ENCODE measurements around the gene DNAH17. TPM values are rescaled to one million over a fixed set of nuclear protein-coding genes. Genes with fewer than 3 reads are reported as not detected.

DNAH17 gene
- total RNA-seq, 2 experiments from 2014 or later: 0.19 to 0.42 TPM

DNA sequence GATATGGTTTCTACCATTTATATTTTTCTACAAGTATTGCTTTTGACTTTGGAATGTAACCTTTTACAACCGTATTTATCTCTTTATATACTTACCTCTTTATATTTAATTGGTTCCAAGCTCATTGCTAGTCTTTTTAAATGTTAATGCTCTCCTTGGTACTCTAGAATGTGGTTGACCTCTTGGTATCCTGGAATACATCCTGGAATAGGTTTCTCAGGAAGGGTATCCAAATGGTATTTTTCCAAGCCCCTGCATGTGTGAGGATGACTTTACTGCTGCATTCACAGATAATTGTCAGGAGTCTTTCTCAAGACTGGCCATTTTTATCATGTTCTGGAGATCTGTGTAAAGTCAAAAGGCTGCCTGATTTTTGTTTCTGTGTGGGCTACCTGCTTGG lies 30.2 kb downstream of the DNAH17 start:
- no peak for DNase-seq
- Mint-ChIP-seq H3K9me3 (no peaks in the 10 kb centered on the region), H3K36me3 (ENCODE audit: low read depth) (no peaks in the 10 kb centered on the region), H3K27ac (no peak overlapping the region), H3K4me3 (no peak overlapping the region), H3K27me3 (ENCODE audit: low read depth) (no peaks in the 10 kb centered on the region), H3K4me1 (ENCODE audit: low read depth) (no peaks in the 10 kb centered on the region)
- CTCF ChIA-PET: no interaction called here
- intact Hi-C loops (cut with micrococcal nuclease): no loop called here

GRCh38 chr17:78546476-78546875 lies 30.7 kb downstream of the DNAH17 start:
- no peak overlapping the region for H3K27ac Mint-ChIP-seq
- intact Hi-C loops (cut with micrococcal nuclease): no loop called here
- no peaks in the 10 kb centered on the region for H3K4me1 Mint-ChIP-seq (ENCODE audit: low read depth)
- no peak overlapping the region for H3K4me3 Mint-ChIP-seq
- no peaks in the 10 kb centered on the region for H3K9me3 Mint-ChIP-seq
- CTCF ChIA-PET: no interaction called here
- no peaks in the 10 kb centered on the region for H3K36me3 Mint-ChIP-seq (ENCODE audit: low read depth)
- DNase-seq: no peak
- no peaks in the 10 kb centered on the region for H3K27me3 Mint-ChIP-seq (ENCODE audit: low read depth)

DNA sequence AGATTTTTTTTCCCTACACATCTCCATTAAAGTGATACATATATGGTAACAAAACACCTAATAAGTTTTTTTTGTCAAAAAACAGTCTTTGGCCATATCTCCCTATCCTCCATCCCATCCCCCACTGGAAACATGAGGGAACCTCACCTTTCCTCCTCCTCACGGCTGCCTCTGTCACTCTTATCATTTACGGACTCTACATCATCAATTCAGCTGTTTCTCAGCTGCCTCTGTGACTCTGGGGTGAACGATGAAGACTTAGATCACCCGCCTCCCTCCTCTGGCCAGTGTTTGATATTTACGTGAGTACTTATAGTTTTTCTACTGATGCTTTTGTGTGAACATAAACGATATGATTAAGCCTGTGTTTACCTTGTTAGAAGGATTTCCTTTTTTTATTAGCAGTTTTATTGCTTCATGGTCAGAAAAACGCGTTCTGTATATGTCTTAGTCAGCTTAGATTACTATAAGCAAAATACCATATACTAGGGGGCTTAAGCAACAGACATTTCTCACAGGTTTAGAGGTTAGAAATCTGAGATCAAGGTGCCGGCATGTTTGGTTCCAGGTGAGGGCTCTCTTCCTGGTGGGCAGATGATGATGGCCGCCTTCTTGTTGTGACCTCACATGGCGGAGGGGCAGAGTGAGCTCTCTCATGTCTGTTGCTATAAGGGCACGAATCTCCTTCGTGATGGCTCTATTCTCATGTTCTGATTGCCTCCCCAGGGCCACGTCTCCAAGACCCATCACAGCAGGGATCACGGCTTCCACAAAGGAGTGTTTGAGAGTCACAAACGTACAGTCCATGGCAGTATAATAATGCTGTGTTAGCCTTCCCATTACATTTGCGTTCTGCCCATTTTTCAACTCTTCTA lies 32.1 kb downstream of the DNAH17 start:
- no peaks in the 10 kb centered on the region for H3K9me3 Mint-ChIP-seq
- intact Hi-C loops (cut with micrococcal nuclease): no loop called here
- no peak overlapping the region for H3K4me3 Mint-ChIP-seq
- H3K4me1 Mint-ChIP-seq (ENCODE audit: low read depth): no peaks in the 10 kb centered on the region
- H3K27me3 Mint-ChIP-seq (ENCODE audit: low read depth): no peaks in the 10 kb centered on the region
- CTCF ChIA-PET: no interaction called here
- H3K36me3 Mint-ChIP-seq (ENCODE audit: low read depth): no peaks in the 10 kb centered on the region
- no peak for DNase-seq
- H3K27ac Mint-ChIP-seq: no peak overlapping the region

DNA sequence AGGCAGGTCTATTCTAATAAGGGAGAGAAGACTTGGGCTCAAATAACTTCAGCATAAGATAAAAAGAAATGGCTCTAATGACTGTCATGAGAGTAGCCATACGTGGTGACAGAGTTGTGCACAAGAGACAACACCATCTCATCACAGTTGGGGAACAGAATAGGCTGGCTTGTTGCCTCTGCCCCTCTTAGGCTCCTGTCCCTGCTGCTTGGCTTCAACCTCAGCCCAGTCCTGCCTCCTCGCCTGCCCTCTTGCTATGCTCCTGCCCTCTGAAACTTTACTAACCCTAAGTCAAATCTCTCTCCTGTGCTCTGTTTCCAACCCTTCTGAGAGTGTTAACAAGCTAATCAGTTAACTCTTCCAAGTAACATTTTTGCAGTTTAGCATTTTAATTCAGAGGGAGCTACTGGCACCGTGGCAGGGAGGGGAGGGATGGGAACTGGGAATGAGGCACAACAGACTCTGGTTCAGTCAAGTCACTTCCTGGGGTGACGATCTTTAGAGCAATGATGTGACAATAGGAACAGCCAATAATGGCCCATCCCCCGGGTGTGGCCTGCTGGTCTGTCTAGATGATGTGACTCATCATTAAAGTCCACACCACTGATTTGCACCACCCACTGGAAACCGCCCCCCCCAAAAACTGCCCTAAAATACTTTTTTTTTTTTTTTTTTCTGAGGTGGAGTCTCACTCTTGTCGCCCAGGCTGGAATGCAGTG lies 35.5 kb downstream of the DNAH17 start:
- peak overlapping the region; percentile 25 for H3K27ac Mint-ChIP-seq

GRCh38 chr17:78539781-78540180 lies 37.4 kb downstream of the DNAH17 start:
- DNase-seq: no peak
- H3K9me3 Mint-ChIP-seq: no peaks in the 10 kb centered on the region
- CTCF ChIA-PET: no interaction called here
- H3K27ac Mint-ChIP-seq: no peak overlapping the region
- H3K27me3 Mint-ChIP-seq (ENCODE audit: low read depth): no peaks in the 10 kb centered on the region
- H3K36me3 Mint-ChIP-seq (ENCODE audit: low read depth): no peaks in the 10 kb centered on the region
- intact Hi-C loops (cut with micrococcal nuclease): no loop called here
- no peak overlapping the region for H3K4me3 Mint-ChIP-seq
- H3K4me1 Mint-ChIP-seq (ENCODE audit: low read depth): peaks cover 21% of the 10 kb centered on the region

More for the DNA sequence above, 35.5 kb downstream of the DNAH17 start:
- Mint-ChIP-seq H3K36me3 (ENCODE audit: low read depth) (no peaks in the 10 kb centered on the region), H3K27me3 (ENCODE audit: low read depth) (no peaks in the 10 kb centered on the region), H3K4me1 (ENCODE audit: low read depth) (peaks cover 6% of the 10 kb centered on the region), H3K9me3 (no peaks in the 10 kb centered on the region), H3K4me3 (no peak overlapping the region)
- DNase-seq: peak; percentile 36
- intact Hi-C loops (cut with micrococcal nuclease): no loop called here
- CTCF ChIA-PET: no interaction called here

DNA sequence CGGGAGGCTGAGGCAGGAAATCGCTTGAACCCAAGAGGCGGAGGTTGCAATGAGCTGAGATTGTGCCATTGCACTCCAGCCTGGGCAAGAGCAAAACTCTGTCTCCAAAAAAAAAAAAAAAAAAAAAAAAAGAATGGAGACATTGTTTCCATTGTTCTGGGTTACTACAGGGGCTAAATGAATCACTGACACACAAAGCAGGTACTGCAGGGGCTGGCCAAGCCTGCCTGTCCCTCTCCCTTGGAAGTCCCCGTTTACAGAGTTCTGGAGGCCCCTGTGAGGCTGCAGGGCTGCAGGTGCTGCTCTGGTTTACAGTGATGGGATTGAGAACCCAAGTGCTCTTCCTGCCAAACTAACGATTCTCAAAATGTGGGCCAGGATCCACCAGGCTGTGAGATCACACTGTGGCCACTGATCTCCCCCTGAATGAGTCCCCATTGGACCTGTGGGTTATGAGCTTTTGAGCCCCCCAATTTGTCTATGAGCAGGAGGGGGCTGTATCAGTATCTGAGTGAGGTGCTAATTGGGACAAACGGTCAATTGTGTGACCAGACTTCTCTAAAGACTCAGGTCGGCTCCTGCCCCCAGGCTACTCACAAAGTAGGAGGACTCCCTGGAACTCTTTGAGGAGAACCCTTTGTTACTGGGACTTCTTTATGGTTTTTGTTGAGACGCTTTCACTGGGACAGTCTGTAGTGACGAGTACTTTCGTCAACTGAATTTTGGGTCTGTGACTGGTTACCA lies 39.0 kb downstream of the DNAH17 start:
- peak; percentile 73 for DNase-seq
- Mint-ChIP-seq H3K4me1 (ENCODE audit: low read depth) (peaks cover 26% of the 10 kb centered on the region), H3K4me3 (no peak overlapping the region), H3K9me3 (no peaks in the 10 kb centered on the region), H3K27ac (peak overlapping the region; percentile 13), H3K36me3 (ENCODE audit: low read depth) (no peaks in the 10 kb centered on the region), H3K27me3 (ENCODE audit: low read depth) (no peaks in the 10 kb centered on the region)
- CTCF ChIA-PET: interaction anchor here (1.4 kb wide), 1 partner anchor 93 kb away, joined by 3 read pairs; no protein-coding TSS in a partner anchor
- intact Hi-C loops (cut with micrococcal nuclease): no loop called here

- no peak overlapping the region for H3K27ac Mint-ChIP-seq
- intact Hi-C loops (cut with micrococcal nuclease): no loop called here
- no peaks in the 10 kb centered on the region for H3K9me3 Mint-ChIP-seq
- H3K4me3 Mint-ChIP-seq: no peak overlapping the region
- DNase-seq: no peak
- CTCF ChIA-PET: interaction anchor here (1.4 kb wide), 1 partner anchor 92 kb away, joined by 3 read pairs; no protein-coding TSS in a partner anchor
- peaks cover 30% of the 10 kb centered on the region for H3K4me1 Mint-ChIP-seq (ENCODE audit: low read depth)
- no peaks in the 10 kb centered on the region for H3K27me3 Mint-ChIP-seq (ENCODE audit: low read depth)
- H3K36me3 Mint-ChIP-seq (ENCODE audit: low read depth): no peaks in the 10 kb centered on the region
These were observed 39.9 kb downstream of the DNAH17 start for GRCh38 chr17:78537217-78537860.

DNA sequence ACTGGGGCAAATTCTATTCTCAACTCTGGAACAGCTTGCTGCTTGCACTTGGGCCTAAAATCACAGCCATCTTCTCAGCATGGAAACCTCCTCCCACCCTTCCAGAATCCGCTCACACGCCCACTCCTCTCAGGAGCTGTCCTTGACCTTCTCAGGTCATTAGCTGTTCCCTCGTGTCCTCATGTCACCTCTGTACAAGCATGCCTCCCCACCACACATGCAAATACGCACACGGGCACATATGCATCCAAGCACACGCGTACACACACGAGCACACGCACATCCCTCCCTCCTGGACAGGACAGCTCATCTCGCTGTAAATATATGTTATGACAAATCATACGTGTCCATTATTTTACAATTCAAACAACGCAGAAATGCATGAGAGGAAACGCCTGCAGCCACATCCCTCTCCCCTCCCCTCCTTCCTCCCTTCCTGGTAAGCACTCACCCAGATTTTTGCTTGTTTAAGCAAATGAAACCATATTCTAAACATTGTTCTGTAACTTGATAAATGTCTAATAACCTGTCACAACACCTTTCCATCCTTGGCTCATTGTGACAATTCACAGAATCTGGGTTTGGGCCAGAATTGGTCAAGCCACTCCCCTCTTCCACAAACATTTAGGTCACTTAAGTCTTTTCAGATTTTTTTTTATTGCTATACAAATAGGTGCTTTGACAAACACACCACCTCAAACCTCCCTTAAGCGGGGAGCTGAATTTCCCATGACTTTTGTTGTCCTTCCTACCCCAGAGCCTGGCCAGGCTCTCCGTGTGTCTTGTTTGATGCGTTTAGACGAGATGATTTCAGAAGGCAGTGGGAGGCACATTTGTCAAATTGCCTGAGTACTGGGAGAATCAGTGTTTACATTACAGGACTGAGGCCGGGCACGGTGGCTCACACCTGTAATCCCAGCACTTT lies 41.7 kb downstream of the DNAH17 start:
- Mint-ChIP-seq H3K9me3 (no peaks in the 10 kb centered on the region), H3K27me3 (ENCODE audit: low read depth) (no peaks in the 10 kb centered on the region), H3K4me1 (ENCODE audit: low read depth) (peaks cover 30% of the 10 kb centered on the region), H3K27ac (peak overlapping the region; percentile 69), H3K36me3 (ENCODE audit: low read depth) (no peaks in the 10 kb centered on the region), H3K4me3 (no peak overlapping the region)
- CTCF ChIA-PET: no interaction called here
- intact Hi-C loops (cut with micrococcal nuclease): no loop called here
- DNase-seq: peak; percentile 56

GRCh38 chr17:78534492-78535272 lies 42.5 kb downstream of the DNAH17 start:
- DNase-seq: no peak
- Mint-ChIP-seq H3K4me3 (no peak overlapping the region), H3K4me1 (ENCODE audit: low read depth) (peaks cover 30% of the 10 kb centered on the region), H3K9me3 (no peaks in the 10 kb centered on the region), H3K36me3 (ENCODE audit: low read depth) (no peaks in the 10 kb centered on the region), H3K27ac (no peak overlapping the region), H3K27me3 (ENCODE audit: low read depth) (no peaks in the 10 kb centered on the region)
- CTCF ChIA-PET: interaction anchor here (0.6 kb wide), 1 partner anchor 26 kb away, joined by 3 read pairs; no protein-coding TSS in a partner anchor
- intact Hi-C loops (cut with micrococcal nuclease): no loop called here

DNA sequence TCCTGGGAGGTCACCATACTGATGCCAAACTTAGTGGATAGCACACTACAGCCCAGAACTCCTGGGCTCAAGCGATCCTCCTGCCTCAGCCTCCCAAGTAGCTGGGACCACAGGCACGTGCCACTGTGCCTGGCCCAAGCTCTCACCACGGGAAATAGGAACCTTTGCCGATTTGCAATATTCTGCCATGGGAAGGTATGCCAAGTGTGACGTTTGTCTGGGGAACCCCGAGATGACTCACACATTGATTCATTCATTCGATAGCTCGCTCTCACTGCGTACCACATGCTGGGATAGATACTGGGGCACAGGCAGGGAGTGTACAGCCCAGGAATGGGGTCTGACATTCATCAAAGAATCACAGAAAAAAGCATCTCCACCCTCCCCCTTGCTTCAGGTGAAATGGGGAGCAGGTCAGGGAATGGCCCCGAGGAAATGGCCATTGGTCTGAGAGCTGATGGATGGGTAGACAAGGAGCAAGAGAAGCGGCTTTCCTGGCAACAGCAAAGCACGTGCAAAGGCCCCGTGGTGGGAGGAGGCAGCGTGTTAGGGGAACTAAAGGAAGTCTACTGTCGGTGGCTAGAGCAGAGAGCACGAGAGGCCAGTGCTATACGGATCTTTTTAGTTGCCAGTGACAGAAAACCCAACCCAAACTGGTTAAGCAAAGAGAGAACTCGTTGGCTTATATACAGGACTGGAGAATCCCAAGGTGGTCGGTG lies 44.1 kb downstream of the DNAH17 start:
- H3K36me3 Mint-ChIP-seq (ENCODE audit: low read depth): no peaks in the 10 kb centered on the region
- peak; percentile 49 for DNase-seq
- H3K4me3 Mint-ChIP-seq: no peak overlapping the region
- CTCF ChIA-PET: no interaction called here
- no peaks in the 10 kb centered on the region for H3K27me3 Mint-ChIP-seq (ENCODE audit: low read depth)
- no peaks in the 10 kb centered on the region for H3K9me3 Mint-ChIP-seq
- peaks cover 24% of the 10 kb centered on the region for H3K4me1 Mint-ChIP-seq (ENCODE audit: low read depth)
- intact Hi-C loops (cut with micrococcal nuclease): no loop called here
- no peak overlapping the region for H3K27ac Mint-ChIP-seq
